Measurements from ENCODE around the gene DHRS3. TPM values are rescaled to one million over a fixed set of nuclear protein-coding genes. Genes with fewer than 3 reads are reported as not detected.
"Not testable (repeated sequence)": the region's sequence is repeated elsewhere in the genome, so short reads cannot be mapped to it uniquely, and the experiment has no call there.

Gene DHRS3
- total RNA-seq, 1 donor from 2014 or later: 81.0 TPM

DNA sequence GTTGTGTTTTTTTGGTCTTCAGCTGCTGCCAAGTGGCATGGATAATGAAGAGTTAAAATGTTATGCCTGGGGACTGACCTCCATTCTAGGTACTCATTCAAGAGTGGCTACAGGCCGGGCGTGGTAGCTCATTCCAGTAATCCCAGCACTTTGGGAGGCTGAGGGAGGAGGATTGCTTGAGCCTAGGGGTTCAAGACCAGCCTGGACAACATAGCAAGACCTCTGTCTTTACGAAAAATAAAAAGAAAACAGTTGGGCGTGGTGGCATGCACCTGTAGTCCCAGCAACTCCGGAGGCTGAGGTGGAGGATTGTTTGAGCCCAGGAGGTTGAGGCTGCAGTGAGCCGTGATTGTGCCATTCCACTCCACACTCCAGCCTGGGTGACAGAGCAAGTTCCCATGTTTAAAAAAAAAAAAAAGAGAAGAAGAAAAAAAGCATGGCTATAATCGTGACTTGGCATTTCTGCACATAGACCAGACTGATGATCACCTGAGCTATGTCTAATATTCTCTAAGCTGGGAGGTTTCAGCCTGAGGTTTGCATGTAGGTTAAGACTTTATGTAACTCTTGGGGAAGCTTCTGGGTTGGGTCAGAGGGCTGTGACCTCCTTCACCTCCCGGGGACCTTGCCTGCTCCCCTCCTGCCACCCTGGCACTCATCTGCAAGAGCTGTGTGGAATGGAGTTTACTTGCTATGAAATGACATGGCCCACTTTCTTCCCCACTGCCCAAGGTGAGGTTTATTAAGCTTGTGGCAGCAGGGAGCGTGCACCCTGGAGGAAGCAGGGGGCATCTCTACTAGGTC lies 51.3 kb downstream of the DHRS3 start:
- no peak for DNase-seq (ENCODE audit: missing footprints)

DNA sequence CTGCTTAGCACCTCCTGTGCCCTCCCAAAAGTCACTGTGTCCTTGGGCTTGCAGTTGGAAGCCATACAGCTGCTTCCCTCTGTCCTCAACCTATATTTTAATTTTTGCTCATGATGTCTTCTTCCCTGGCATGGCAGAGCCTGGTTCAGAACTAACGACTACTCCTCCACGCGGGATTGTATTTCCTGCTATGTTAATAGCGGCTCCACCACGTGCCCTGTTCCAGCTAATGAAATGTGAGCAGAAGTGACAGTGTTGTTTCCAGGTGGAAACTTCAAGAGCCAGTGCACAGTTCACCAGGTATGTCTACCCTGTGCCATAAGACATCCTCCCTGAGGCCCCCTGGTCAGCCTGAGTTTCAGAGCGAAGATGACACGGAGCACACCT lies 52.1 kb downstream of the DHRS3 start:
- ATAC-seq (peak; percentile 21), DNase-seq (ENCODE audit: missing footprints) (no peak)
- intact Hi-C loops (cut with DNase I): no loop called here

More for the DNA sequence above, 51.3 kb downstream of the DHRS3 start:
- intact Hi-C loops (cut with DNase I): no loop called here
- ATAC-seq: no peak

DNA sequence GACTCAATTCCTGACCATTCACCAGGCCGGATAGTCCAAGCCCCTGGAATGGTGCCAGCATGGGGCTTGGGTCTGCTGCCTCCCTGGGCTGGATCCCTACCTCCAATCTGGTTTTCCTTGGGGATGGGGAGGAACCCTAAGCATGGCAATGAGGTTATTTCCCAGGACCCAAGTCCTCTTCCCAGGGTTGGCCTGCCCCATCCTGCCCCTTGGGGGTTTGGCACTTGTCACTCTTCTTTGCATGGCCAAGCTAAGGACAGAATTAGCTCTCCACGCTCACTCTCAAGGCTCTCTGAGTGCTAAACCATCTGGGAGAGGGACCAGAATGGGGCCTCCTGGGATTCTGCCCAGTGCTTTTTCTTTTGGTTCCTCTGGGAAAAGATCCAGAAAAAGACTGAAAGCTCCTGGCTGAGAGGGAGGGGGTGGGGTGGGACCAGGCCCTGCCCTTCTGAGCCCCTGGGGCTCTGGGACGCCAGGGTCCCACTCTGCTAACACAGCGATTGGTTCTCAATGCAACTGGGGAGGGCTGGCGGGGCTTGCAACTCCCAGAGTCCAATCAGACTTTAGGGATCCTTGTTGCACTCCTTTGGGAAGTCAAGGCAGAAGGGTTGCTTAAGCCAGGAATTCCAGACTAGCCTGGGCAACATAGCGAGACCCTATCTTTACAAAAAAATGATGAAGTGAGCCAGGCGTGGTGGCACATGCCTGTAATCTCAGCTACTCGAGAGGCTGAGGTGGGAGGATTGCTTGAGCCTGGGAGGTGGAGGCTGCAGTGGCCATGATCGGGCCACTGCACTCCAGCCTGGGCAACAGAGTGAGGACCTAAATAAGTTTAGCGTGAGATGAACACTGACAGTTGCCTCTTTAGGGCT lies 52.7 kb downstream of the DHRS3 start:
- ATAC-seq: peak; percentile 76

DNA sequence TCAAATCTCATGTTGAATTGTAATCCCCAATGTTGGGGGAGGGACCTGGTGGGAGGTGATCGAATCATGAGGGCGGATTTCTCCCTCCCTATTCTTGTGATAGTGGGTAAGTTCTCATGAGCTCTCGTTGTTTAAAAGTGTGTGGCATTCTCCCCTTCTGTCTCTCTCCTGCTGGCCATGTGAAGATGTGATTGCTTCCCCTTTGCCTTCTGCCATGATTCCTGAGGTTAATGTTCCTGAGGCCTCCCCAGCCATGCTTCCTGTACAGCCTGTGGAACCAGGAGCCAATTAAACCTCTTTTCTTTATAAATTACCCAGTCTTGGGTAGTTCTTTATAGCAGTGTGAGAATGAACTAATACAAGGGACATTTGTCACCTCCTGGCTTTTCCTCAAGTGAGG lies 53.8 kb downstream of the DHRS3 start:
- ATAC-seq; DNase-seq (ENCODE audit: missing footprints); intact Hi-C loops (cut with DNase I): not testable (repeated sequence)

More for the DNA sequence above, 52.7 kb downstream of the DHRS3 start:
- no peak for DNase-seq (ENCODE audit: missing footprints)
- intact Hi-C loops (cut with DNase I): no loop called here

DNA sequence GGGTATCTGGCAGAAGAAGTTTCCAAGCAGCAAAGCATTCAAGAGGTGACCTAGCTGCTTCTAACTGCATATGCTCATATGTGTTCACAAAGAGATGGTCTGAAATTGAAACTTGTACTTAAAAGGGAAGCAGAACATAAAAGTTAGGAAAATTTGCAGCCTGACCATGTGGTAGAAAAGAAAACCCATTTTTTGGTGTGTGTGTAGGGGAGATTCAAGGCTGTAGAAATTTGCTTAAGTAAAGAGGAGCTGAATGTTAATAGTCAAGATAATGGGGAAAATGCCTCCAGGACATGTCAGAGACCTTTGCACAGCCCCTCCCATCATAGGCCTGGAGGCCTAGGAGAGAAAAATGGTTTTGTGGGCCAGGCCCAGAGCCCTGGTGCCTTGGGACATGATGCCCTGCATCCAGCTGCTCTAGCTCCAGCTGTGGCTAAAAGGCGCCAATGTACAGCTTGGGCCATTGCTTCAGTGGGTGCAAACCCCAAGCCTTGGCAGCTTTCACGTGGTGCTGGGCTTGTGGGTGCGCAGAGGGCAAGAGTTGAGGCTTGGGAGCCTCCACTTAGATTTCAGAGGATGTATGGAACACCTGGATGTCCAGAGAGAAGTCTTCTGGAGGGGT lies 54.9 kb downstream of the DHRS3 start:
- DNase-seq (ENCODE audit: missing footprints): no peak
- intact Hi-C loops (cut with DNase I): no loop called here
- no peak for ATAC-seq

DNA sequence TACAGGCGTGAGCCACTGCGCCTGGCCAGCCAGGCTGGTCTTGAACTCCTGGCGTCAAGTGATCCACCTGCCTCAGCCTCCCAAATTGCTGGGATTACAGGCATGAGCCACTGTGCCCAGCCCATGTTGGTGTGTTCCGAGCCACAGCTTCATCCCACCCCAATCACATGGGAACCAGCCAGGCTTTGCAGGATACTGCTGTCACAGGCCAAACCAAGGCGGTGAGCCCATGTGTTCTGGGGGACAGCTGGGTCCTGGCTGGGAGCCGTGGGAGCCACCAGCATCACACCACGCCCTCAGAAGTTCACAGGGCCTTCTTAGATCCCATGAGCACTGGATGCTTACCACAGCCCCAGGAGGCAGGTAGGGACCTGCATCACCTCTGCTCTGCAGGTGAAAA lies 56.9 kb downstream of the DHRS3 start:
- intact Hi-C loops (cut with DNase I): no loop called here
- no peak for ATAC-seq
- DNase-seq (ENCODE audit: missing footprints): no peak

DNA sequence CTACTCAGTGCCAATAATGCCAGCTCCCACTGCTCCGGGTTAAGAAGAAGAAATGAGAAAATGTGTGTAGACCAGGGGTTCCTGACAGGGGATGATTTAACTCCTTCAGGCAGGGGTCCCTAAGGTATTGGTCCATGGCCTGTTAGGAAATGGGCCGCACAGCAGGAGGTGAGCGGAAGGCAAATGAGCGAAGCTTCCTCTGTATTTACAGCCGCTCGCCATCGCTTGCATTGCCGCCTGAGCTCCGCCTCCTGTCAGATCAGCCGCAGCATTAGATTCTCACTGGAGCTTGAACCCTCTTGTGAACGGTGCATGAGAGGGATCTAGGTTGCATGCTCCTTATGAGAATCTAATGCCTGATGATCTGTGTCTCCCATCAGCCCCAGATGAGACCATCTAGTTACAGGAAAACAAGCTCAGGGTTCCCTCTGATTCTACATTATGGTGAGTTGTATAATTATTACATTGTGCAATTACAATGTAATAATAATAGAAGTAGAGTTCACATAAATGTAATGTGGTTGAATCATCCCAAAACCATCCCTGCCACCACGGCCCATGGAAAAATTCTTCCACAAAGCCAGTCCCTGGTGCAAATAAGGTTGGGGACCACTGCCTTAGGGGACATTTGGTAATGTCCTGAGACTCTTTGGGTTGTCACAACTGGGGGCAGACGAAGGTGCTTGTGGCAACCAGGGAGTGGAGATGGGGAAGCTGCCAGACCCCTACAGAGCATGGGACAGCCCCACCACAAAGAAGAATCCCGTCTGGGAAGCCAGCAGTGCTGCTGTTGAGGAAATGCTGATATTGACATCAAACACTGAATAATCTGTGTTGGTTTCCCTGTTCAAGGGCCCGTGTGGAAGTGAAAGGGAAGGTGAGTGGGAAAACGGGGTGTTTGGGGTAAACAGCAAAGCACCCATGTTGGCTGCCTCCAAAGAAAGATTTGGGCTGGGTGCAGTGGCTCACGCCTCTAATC lies 60.8 kb downstream of the DHRS3 start:
- intact Hi-C loops (cut with DNase I): no loop called here
- ATAC-seq: no peak
- DNase-seq (ENCODE audit: missing footprints): no peak

DNA sequence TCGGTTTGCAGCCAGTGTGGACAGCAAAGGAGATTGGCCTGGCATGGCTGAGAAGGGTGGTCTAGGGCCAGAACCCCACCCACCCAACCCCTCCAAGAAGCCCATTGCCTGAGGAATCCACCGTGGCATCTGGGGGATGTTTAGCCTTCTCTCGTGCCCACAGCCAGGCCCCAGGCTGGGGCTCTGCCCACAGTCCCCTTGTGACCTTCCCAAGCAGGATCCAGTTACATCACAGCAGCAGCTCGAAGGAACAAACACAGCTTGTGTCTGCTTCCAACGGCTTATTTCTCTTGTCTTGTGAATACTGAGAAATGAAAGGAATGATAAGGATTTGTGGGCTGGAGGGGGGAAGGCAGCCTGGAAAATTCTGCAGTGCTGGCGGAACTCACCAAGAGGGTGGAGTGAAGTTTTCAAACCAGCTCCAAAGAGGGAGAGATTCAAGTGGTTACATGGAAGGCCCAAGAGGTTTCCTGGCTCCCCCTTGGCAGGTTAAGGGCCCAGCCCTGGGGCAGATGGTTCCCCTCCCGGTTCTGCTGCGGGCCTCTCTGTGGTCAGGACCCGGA lies 61.6 kb downstream of the DHRS3 start:
- peak; percentile 78 for ATAC-seq
- no peak for DNase-seq (ENCODE audit: missing footprints)
- intact Hi-C loops (cut with DNase I): no loop called here

DNA sequence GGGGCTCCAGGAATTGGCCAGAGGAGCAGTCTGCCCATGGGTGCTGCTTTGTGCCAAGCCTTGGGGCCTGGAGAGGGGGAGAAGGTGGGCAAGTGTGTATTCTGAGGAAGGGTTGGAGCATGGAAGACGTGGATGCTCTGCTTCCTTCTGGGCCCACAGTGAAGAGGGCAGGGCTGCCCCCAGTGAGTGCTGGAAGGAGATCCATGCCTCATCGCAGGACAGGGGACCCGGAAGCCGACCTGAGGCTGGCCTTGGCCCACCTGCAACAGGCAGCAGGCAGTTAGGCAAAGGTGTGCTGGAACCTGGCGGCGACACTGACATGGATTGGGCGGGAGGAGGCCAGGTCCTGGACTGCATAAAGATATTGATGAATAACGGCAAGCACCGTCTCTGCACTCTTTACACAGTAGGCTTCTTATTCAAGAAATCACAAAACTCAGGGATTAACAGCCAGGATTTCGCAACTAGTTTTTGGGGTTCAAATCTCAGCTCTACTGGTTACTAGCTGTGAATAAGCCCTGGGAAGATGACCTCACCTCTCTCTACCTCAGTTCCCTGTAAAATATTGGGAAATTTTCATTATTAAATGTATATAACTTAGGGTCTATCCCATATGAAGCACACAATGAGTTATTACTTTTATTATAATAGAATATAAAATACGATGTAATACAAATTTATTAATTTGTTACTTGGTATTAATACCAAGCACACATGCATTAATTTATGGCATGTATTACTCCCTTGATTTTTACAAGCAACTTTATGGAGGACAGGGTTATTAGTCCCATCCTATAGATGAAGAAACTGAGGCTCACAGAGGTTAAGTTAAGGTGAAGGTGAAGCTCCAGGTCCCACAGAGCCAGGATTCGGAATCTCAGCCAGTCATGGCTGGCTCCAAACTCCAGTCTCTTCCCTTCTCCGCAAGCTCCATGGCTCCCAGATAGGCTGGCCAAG lies 62.3 kb downstream of the DHRS3 start:
- DNase-seq (ENCODE audit: missing footprints): no peak
- ATAC-seq: peak; percentile 32
- intact Hi-C loops (cut with DNase I): no loop called here

DNA sequence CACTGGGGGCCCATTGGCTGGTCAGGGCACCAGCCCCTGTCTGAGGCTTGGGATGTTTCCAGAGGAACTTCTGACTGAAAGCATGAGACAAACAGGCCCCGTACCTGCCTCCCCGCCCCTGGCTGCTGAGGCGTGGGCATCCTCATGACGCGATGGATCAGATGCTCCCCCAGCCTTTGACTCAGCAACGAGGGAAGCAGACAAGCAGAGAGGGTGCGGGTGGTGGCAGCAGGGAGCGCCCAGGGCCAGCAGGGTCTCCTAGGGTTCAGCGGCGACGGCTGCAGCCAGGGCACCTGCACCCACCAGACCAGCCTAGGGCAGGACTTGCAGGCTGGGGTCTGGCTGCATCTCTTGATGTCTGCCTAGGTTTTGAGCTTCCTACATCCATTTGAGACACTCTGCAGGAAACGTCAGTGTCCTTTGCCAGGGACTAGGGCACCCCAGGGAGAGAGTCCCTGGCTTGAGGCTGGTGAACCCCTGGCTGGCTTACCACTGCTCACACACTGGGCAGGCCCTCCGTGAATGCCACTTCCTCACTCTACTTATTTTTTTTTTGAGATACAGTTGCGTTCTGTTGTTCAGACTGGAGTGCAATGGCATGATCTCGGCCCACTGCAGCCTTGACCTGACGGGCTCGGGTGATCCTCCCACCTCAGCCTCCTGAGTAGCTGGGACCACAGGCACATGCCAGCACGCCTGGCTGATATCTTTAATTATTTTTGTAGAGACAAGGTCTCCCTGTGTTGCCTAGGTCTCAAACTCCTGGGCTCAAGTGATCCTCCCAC lies 63.3 kb downstream of the DHRS3 start:
- ATAC-seq: no peak
- intact Hi-C loops (cut with DNase I): loop anchor here (5.0 kb wide), 2 partner anchors 42 to 63 kb away; partner anchors contain the start of gene DHRS3
- DNase-seq (ENCODE audit: missing footprints): no peak

DNA sequence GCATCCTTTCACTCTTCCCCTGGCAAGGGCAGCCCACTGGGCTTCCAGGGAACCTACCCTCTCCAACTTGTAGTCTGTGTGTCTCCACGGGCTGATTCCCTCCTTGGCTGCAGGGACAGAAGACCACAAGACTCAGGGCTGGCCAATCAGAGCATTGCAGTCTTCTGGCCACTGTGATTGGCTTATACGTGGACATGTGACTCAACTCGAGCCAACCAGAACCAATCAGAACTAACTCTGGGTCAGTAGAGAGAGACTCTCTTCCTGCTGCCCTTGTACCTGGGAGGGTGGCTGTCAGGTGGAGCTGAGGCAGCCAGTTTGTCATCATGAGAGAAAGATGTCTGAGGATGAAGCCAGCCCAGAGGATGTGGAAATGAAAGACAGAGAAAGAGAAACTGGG lies 64.0 kb downstream of the DHRS3 start:
- DNase-seq (ENCODE audit: missing footprints): no peak
- ATAC-seq: no peak
- intact Hi-C loops (cut with DNase I): loop anchor here (5.0 kb wide), 2 partner anchors 42 to 63 kb away; partner anchors contain the start of gene DHRS3

DNA sequence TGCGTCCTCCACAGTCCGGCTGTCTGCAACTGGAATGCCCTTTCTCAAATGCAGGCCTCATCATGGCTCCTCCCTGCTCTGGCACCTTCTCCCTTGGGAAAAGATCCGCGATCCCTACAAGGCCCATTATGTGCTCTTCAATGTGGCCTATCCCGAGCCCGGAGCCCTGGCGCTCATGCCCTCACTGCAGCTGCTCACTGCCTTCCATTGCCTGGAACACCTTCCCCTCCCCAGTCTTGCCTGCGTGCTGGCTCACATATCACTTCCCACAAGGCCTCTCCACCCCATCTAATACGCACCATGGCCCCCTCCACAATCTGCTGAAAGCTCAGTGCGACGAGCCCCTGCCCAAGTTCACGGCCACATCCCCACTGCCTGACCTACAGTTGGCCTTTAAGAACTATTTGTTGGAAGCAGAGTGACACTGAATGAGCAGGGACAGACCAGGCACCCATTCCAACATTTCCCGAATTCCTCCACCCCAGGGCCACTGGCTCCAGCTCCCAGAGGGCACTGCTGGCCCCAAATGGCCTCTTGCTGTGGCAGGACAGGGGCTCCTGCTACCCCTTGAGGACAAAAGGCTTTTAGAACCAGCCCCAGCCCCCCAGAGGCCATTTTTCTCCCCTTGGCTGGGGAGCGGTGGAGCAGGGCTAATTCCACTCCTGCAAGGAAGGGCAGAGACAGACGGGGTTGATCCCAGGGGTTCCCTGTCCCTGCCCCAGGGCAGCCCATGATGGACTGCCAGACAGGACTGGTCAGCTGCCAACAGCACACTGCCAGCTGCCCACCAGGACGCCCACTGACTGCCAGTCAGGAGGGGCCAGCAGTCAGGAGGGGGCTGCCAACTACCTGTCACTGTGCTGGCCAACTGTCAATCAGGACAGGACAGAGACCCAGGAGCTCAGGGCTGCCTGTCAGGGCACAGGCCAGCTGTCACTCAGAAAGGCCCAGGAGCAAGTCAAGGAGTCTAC lies 64.8 kb downstream of the DHRS3 start:
- intact Hi-C loops (cut with DNase I): loop anchor here (5.0 kb wide), 2 partner anchors 41 to 64 kb away; partner anchors contain the start of gene DHRS3
- DNase-seq (ENCODE audit: missing footprints) (no peak), ATAC-seq (peak; percentile 47)

DNA sequence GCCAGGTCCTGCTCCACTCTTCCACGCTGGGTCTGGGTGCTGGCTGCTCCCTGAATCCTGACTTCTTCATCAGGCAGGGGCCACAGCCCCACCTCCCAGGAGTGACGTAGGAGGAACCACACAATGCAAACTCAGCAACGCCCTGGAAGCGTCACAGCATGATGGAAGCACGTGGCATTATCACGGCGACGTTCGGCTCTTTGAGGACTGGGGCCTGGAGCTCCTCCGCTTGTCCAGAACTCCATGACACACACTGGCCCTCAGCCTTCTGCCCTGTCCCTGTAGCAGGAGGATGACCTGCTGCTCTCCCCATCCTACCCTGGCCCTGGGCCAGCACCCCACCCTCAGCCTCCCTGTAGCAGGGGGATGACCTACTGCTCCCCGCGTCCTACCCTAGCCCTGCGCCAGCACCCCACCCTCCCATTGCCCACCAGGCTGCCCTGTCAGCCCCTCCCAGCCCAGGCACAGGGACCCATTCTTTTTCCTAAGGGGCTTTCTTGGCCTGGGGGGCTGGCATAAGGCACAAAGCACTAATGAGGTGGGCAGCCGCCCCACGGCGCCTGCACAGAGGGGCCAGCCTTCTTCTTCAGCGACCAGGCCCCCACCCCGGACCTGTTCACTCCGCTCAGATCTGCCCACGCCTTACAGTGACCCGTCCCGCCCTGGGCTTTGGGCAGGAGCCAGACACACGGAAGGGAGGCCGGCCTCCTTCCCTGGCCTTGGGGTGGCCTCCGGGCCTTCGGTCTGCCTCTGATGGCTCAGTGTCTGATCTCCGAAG lies 65.7 kb downstream of the DHRS3 start:
- intact Hi-C loops (cut with DNase I): loop anchor here (5.0 kb wide), 2 partner anchors 40 to 65 kb away; partner anchors contain the start of gene DHRS3
- DNase-seq (ENCODE audit: missing footprints) (no peak), ATAC-seq (no peak)

DNA sequence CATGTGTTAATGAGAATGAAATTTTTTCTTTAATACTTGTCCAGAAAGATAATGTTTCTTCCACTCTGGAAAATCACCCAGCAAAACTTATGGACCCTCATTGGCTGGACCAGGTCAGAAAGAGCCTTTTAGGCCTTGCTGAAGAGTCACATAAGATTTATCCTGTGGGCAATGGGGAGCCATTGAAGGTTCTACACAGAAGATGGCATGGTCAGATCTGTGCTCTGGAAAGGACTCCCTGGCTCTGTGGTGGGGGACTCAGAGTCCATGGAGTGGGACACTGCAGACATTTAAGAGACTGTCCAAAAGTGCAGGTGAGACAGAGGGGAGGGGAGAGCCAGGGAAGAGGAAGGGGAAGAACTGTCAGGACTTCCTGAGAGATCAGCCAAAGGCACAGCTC lies 66.4 kb downstream of the DHRS3 start:
- intact Hi-C loops (cut with DNase I): loop anchor here (5.0 kb wide), 2 partner anchors 39 to 66 kb away; partner anchors contain the start of gene DHRS3

More for the DNA sequence above, 66.4 kb downstream of the DHRS3 start:
- DNase-seq (ENCODE audit: missing footprints): no peak
- no peak for ATAC-seq
